Mesothelial cell of epicardium (in vitro differentiated cells): ENCODE measurements around the gene CCDC169. TPM values are rescaled to one million over a fixed set of nuclear protein-coding genes. Genes with fewer than 3 reads are reported as not detected.
"Not testable (repeated sequence)": the region's sequence is repeated elsewhere in the genome, so short reads cannot be mapped to it uniquely, and the experiment has no call there.

Source experiments
- DNase-seq, 2 experiments: peaks; one replicate each; pipeline ENCODE4 v3.0.0; 2021; ENCODE audit warnings: low spot score in 2 of 2; ENCODE audit not compliant: unreplicated experiment in 2 of 2
- H3K27ac Mint-ChIP-seq: 2 replicates; pipeline ENCODE4 v1.8.0; 2021; ENCODE audit warnings: mixed read lengths
- H3K27me3 Mint-ChIP-seq: 2 replicates; pipeline ENCODE4 v1.8.0; 2021; ENCODE audit warnings: low read depth, mixed read lengths
- H3K36me3 Mint-ChIP-seq: 2 replicates; pipeline ENCODE4 v1.8.0; 2021; ENCODE audit warnings: mixed read lengths
- H3K4me1 Mint-ChIP-seq: 2 replicates; pipeline ENCODE4 v1.8.0; 2021; ENCODE audit warnings: mixed read lengths
- H3K4me3 Mint-ChIP-seq: 2 replicates; pipeline ENCODE4 v1.8.0; 2021; ENCODE audit warnings: mild to moderate bottlenecking, moderate library complexity, mixed read lengths
- H3K9me3 Mint-ChIP-seq: 2 replicates; pipeline ENCODE4 v1.8.0; 2021; ENCODE audit warnings: mixed read lengths
- total RNA-seq: library from RNA; stranded (reverse); gene quantifications from 3 replicates; pipeline ENCODE4 v1.2.1, GENCODE V29; 2021
- TF ChIP-seq, protein P1 (sequence below): fragments of 200-600 bp; sonication (generic); IDR thresholded peaks from one replicate; pipeline ENCODE4 v1.5.0; 2021; ENCODE audit warnings: antibody characterized with exemption; ENCODE audit not compliant: unreplicated experiment

The CCDC169 gene
- total RNA-seq, 1 donor from 2014 or later = 5.3 TPM

- no peaks in the 10 kb centered on the region for H3K9me3 Mint-ChIP-seq
- no peaks in the 10 kb centered on the region for H3K27me3 Mint-ChIP-seq
- no peak overlapping the region for H3K4me3 Mint-ChIP-seq
- no peak overlapping the region for H3K27ac Mint-ChIP-seq
- H3K4me1 Mint-ChIP-seq = peaks cover 37% of the 10 kb centered on the region
- no peak for DNase-seq
- peaks cover 4% of the 10 kb centered on the region for H3K36me3 Mint-ChIP-seq
- TF ChIP-seq, protein P1, sequence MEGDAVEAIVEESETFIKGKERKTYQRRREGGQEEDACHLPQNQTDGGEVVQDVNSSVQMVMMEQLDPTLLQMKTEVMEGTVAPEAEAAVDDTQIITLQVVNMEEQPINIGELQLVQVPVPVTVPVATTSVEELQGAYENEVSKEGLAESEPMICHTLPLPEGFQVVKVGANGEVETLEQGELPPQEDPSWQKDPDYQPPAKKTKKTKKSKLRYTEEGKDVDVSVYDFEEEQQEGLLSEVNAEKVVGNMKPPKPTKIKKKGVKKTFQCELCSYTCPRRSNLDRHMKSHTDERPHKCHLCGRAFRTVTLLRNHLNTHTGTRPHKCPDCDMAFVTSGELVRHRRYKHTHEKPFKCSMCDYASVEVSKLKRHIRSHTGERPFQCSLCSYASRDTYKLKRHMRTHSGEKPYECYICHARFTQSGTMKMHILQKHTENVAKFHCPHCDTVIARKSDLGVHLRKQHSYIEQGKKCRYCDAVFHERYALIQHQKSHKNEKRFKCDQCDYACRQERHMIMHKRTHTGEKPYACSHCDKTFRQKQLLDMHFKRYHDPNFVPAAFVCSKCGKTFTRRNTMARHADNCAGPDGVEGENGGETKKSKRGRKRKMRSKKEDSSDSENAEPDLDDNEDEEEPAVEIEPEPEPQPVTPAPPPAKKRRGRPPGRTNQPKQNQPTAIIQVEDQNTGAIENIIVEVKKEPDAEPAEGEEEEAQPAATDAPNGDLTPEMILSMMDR = no peak
Observed at GRCh38 chr13:36337938-36338641, 40.5 kb upstream of the CCDC169 start.

DNA sequence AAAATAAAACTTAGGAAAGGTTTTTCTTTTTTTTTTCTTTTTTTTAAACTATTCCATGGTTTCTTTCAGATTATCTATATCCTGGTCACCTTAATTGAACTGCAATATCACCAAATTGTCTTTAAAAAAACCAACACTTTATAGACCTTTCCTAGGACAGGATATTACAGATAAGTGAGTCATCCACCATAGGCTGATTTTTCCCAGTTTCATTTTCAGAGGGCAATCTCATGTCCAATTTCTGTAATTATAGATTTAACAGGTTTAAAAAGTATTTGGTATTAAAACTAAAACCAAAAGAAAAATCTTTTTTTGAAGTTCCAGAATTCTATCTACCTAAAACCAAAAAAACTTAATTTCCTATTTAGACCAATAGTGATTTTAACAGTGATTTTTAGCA lies 35.4 kb upstream of the CCDC169 start:
- no peaks in the 10 kb centered on the region for H3K27me3 Mint-ChIP-seq
- no peak overlapping the region for H3K27ac Mint-ChIP-seq
- no peak for DNase-seq
- peaks cover 22% of the 10 kb centered on the region for H3K36me3 Mint-ChIP-seq
- H3K4me3 Mint-ChIP-seq = no peak overlapping the region
- TF ChIP-seq, protein P1 = no peak
- peaks cover 20% of the 10 kb centered on the region for H3K4me1 Mint-ChIP-seq
- no peaks in the 10 kb centered on the region for H3K9me3 Mint-ChIP-seq

DNA sequence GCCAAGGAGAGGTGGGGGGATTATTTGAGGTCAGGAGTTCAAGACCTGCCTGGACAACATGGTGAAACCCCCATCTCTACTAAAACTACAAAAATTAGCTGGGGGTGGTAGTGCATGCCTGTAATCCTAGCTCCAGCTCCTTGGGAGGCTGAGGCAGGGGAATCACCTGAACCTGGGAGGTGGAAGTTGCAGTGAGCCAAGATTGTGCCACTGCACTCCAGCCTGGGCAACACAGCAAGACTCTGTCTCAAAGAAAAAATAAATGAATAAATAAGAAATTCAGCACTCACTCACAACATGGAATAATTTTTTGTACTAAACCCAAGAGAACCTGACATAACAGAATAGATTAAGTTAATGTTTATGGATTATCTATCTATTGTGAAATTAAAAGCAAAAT lies 34.6 kb upstream of the CCDC169 start:
- H3K9me3 Mint-ChIP-seq, DNase-seq, H3K4me3 Mint-ChIP-seq, H3K27ac Mint-ChIP-seq, H3K27me3 Mint-ChIP-seq: not testable (repeated sequence)
- Mint-ChIP-seq H3K4me1 (peaks cover 20% of the 10 kb centered on the region), H3K36me3 (peaks cover 26% of the 10 kb centered on the region)

DNA sequence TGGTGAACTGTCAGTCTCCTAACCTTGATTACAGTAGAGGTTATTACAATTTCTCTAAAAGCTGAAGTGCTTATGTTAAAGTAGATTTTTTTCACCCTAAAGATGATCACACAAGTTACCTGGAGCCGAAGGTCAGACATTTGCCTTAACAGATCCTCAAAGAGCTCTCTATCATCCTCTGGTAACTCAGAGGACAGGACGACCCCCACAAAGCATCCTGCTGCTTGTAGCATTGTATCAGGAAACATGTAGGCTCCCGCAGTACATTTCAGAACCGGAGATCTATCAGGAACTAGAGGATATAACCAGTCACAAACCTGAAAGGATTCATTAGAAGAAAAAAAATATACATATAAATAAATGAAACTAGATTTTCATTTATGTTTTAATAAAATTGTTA lies 33.7 kb upstream of the CCDC169 start:
- Mint-ChIP-seq H3K36me3 (peaks cover 30% of the 10 kb centered on the region), H3K27ac (no peak overlapping the region), H3K4me1 (peaks cover 16% of the 10 kb centered on the region), H3K9me3 (no peaks in the 10 kb centered on the region), H3K27me3 (no peaks in the 10 kb centered on the region), H3K4me3 (no peak overlapping the region)
- no peak for DNase-seq
- TF ChIP-seq, protein P1 = no peak

GRCh38 chr13:36329361-36329760 lies 31.7 kb upstream of the CCDC169 start:
- Mint-ChIP-seq H3K9me3 (no peaks in the 10 kb centered on the region), H3K27ac (no peak overlapping the region), H3K4me1 (peaks cover 9% of the 10 kb centered on the region), H3K4me3 (no peak overlapping the region), H3K27me3 (no peaks in the 10 kb centered on the region), H3K36me3 (peaks cover 37% of the 10 kb centered on the region)
- DNase-seq = no peak
- TF ChIP-seq, protein P1 = no peak

- H3K4me3 Mint-ChIP-seq = no peak overlapping the region
- no peaks in the 10 kb centered on the region for H3K9me3 Mint-ChIP-seq
- TF ChIP-seq, protein P1 = no peak
- DNase-seq = no peak
- H3K4me1 Mint-ChIP-seq = peaks cover 6% of the 10 kb centered on the region
- peaks cover 40% of the 10 kb centered on the region for H3K36me3 Mint-ChIP-seq
- H3K27me3 Mint-ChIP-seq = no peaks in the 10 kb centered on the region
- H3K27ac Mint-ChIP-seq = no peak overlapping the region
Observed at GRCh38 chr13:36328821-36329220, 31.2 kb upstream of the CCDC169 start.
